AG09309 (cell line): Measurements from ENCODE around the gene FAP.

Experiments used
- DNase-seq: peaks from one replicate; pipeline ENCODE4 v3.0.0-alpha.2; 2010; ENCODE audit warnings: low read depth
- H3K4me3 ChIP-seq: 2 replicates; pipeline ENCODE4 v1.5.1; 2011; ENCODE audit warnings: mild to moderate bottlenecking, low read depth, low read length, moderate library complexity; ENCODE audit not compliant: control insufficient read depth
- CTCF ChIP-seq: IDR thresholded peaks from 2 replicates; pipeline ENCODE4 v1.5.1; 2011; ENCODE audit warnings: mild to moderate bottlenecking, low read depth, low read length, inconsistent platforms; ENCODE audit not compliant: insufficient read depth, control insufficient read depth; ENCODE audit errors: missing control alignments

Gene FAP

GRCh38 chr2:162256591-162256991 lies 13.3 kb upstream of the FAP start:
- H3K4me3 ChIP-seq = no peak overlapping the region
- TF ChIP-seq CTCF = no peak
- DNase-seq = no peak

- no peak for DNase-seq
- no peak overlapping the region for H3K4me3 ChIP-seq
- TF ChIP-seq CTCF = no peak
Measured at GRCh38 chr2:162254236-162254871, 11.1 kb upstream of the FAP start.

- no peak for TF ChIP-seq CTCF
- H3K4me3 ChIP-seq = no peak overlapping the region
- DNase-seq = no peak
Measured at GRCh38 chr2:162253435-162253834, 10.2 kb upstream of the FAP start.

GRCh38 chr2:162252153-162252552 lies 8.9 kb upstream of the FAP start:
- no peak overlapping the region for H3K4me3 ChIP-seq
- no peak for TF ChIP-seq CTCF
- DNase-seq = no peak

GRCh38 chr2:162245781-162246180 lies 2.5 kb upstream of the FAP start:
- no peak for DNase-seq
- TF ChIP-seq CTCF = no peak
- no peak overlapping the region for H3K4me3 ChIP-seq

GRCh38 chr2:162245061-162245460 lies 1.8 kb upstream of the FAP start:
- DNase-seq = no peak
- TF ChIP-seq CTCF = no peak
- H3K4me3 ChIP-seq = no peak overlapping the region
